Tibial nerve (tissue), 4 donors: ENCODE data around the gene SEMA5A. TPM values are rescaled to one million over a fixed set of nuclear protein-coding genes. Genes with fewer than 3 reads are reported as not detected.

Source experiments
- DNase-seq, 2 donors: peaks; one replicate each; pipeline ENCODE4 v3.0.0-alpha.2; 2019; ENCODE audit warnings: low spot score in 2 of 2
- H3K27ac ChIP-seq, 4 donors: fragments of 200-600 bp; sonication (generic) in 3 of 4; one replicate each; pipeline ENCODE4 v1.5.1; 2017 to 2019; ENCODE audit warnings: mild to moderate bottlenecking in 1 of 4
- H3K27me3 ChIP-seq, 2 donors: fragments of 200-600 bp; sonication (generic) in 1 of 2; one replicate each; pipeline versions ENCODE4 v1.5.1 to v1.6.0; 2017 to 2019
- H3K36me3 ChIP-seq, 3 donors: fragments of 200-600 bp; sonication (generic); one replicate each; pipeline ENCODE4 v1.5.1; 2018 to 2019
- H3K4me1 ChIP-seq, 4 donors: fragments of 200-600 bp; sonication (generic) in 3 of 4; one replicate each; pipeline ENCODE4 v1.5.1; 2017 to 2019
- H3K4me3 ChIP-seq, 4 donors: fragments of 200-600 bp; sonication (generic) in 3 of 4; one replicate each; pipeline ENCODE4 v1.5.1; 2017 to 2019; ENCODE audit warnings: mild to moderate bottlenecking in 1 of 4, moderate library complexity in 1 of 4
- H3K9me3 ChIP-seq, 4 donors: fragments of 200-600 bp; sonication (generic) in 3 of 4; one replicate each; pipeline ENCODE4 v1.5.1; 2017 to 2019
- EP300 ChIP-seq, 2 donors: sonication (generic); formaldehyde crosslinking; IDR thresholded peaks; one replicate each; pipeline ENCODE4 v1.6.1; 2017; ENCODE audit warnings: antibody characterized with exemption in 2 of 2, mild to moderate bottlenecking in 1 of 2
- POLR2A ChIP-seq, 2 donors: fragments of 450-650 bp; IDR thresholded peaks; one replicate each; pipeline ENCODE4 v1.6.1; 2017; ENCODE audit warnings: antibody characterized with exemption in 2 of 2, mild to moderate bottlenecking in 2 of 2, moderate library complexity in 2 of 2
- WGBS, 2 donors: methylation state at CpG; one replicate each; pipeline ENCODE4 v1.1.5; 2018; 5-methylcytosine and 5-hydroxymethylcytosine counted together
- total RNA-seq, 4 donors: library from RNA; depleted of rRNA; stranded (reverse); fragments of >200 nt; gene quantifications; one replicate each; pipeline ENCODE4 v1.1.0, GENCODE V29; 2016
- TF ChIP-seq, protein P1 (sequence below), 5 experiments: fragments of 200-600 bp in 3 of 5; fragments of 450-650 bp in 2 of 5; sonication (generic) in 3 of 5; IDR thresholded peaks; one replicate each; pipeline ENCODE4 v1.5.1; 2016 to 2019; ENCODE audit warnings: antibody characterized with exemption in 5 of 5, mild to moderate bottlenecking in 3 of 5, moderate library complexity in 2 of 5

Gene SEMA5A
- total RNA-seq, 4 donors from 2014 or later = 36.3 to 58.4 (median 52.6) TPM

GRCh38 chr5:9547122-9547947 is 1.5 kb upstream of the SEMA5A start:
- H3K9me3 ChIP-seq = no peaks in the 10 kb centered on the region
- H3K27ac ChIP-seq = peak overlapping the region; percentile 87 to 98 (median 90)
- DNase-seq = no peak
- TF ChIP-seq POLR2A (IDR thresholded peaks at IDR 0.05) (no peak), EP300 (IDR thresholded peaks at IDR 0.05) (no peak)
- TF ChIP-seq, protein P1, sequence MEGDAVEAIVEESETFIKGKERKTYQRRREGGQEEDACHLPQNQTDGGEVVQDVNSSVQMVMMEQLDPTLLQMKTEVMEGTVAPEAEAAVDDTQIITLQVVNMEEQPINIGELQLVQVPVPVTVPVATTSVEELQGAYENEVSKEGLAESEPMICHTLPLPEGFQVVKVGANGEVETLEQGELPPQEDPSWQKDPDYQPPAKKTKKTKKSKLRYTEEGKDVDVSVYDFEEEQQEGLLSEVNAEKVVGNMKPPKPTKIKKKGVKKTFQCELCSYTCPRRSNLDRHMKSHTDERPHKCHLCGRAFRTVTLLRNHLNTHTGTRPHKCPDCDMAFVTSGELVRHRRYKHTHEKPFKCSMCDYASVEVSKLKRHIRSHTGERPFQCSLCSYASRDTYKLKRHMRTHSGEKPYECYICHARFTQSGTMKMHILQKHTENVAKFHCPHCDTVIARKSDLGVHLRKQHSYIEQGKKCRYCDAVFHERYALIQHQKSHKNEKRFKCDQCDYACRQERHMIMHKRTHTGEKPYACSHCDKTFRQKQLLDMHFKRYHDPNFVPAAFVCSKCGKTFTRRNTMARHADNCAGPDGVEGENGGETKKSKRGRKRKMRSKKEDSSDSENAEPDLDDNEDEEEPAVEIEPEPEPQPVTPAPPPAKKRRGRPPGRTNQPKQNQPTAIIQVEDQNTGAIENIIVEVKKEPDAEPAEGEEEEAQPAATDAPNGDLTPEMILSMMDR (IDR thresholded peaks at IDR 0.05) = no peak
- H3K4me3 ChIP-seq = peak overlapping the region; percentile 55 to 74 (median 72)
- WGBS, 2 donors = 18 to 25% methylated on average over 18 of the region's 18 CpGs
- peaks cover 0 to 40% (median 0%) of the 10 kb centered on the region in 4 donors for H3K4me1 ChIP-seq
- peaks cover 0 to 34% (median 0%) of the 10 kb centered on the region in 3 donors for H3K36me3 ChIP-seq
- no peaks in the 10 kb centered on the region for H3K27me3 ChIP-seq

DNA sequence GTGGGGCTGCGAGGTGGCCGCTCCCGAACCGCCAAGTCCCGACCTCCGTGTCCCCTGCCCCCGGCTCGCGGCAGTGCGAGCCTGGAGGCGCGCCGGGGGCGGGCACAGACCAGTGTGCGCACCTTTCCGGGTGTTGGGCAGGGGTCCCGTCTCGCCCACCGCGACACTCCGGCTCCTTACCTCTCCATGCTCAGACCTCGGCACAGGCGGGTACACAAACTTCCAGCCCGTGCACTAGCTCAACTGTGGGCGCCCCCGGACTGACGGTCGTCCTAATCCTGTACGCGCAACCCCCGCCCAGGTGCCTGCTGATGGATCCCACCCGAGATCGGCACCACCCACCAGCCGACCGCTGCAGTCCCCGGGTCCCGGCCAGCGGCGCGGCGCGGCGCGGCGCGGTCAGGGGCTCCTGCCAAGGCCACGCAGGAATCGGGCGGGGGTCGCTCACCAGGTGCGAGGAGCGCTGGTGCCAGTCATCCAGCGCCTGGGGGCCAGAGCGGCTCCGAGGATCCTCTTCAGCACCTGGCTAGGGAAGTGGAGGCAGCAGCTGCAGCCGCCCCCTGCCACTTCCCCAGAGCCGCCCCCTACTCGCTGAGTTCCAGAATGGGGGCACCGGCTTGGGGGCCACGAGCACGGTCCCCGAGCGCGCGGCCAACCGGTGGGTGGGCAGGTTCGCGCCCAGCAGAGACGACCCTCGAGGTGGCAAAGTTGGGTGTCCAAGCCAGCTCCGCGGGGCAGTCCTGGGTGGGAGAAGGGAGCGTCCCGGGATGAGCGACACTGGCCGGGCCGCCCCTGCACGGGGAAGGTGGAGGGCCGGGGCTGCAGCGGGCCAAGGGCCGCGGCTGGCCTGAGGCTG is 511 bp downstream of the SEMA5A start:
- Histone ChIP-seq H3K9me3 (no peaks in the 10 kb centered on the region), H3K36me3 (peaks cover 0 to 15% (median 0%) of the 10 kb centered on the region in 3 donors), H3K27ac (peak overlapping the region; percentile 83 to 92 (median 88)), H3K4me1 (peaks cover 0 to 49% (median 2%) of the 10 kb centered on the region in 4 donors), H3K27me3 (no peaks in the 10 kb centered on the region), H3K4me3 (peak overlapping the region; percentile 55 to 88 (median 72))
- WGBS, 2 donors = 1 to 2% methylated on average over 23 to 56 of the region's 82 CpGs
- peak in 1 of 2 donors; percentile 19 for DNase-seq
- TF ChIP-seq EP300 (IDR thresholded peaks at IDR 0.05) (no peak), POLR2A (IDR thresholded peaks at IDR 0.05) (no peak)
- TF ChIP-seq, protein P1 (IDR thresholded peaks at IDR 0.05) = no peak

DNA sequence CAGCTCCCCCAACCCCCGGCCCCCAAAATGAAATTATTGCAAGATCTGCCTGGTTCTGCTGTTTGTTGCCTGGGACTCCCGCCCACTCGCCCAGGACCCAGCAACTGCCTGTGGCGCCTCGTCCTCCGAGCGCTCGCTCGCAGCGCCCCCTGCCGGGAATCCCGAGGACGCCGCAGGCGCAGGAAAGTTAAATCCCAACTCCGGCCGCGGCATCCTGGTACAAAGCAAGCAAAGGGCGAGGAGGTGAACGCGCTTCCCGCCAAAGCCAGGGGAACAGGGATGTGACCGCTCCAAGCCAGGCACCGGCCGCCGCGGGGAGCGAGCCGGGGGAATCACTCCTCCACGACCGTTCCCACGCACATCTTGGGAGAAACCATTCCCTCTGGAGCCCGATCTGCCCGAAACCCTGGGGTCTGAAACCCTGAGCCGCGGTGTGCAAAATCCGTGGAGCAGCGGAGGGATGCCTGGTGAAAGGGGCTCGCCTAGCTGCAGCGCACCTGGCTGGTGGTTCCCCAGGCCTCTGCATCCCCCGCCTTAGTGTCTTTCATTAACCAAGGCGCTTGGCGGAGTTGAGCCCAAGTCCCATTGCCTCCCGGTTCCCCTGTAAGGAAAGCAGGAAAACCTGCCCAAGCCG is 1.3 kb downstream of the SEMA5A start:
- Histone ChIP-seq H3K4me3 (peak overlapping the region; percentile 55 to 88 (median 72)), H3K4me1 (peaks cover 0 to 49% (median 2%) of the 10 kb centered on the region in 4 donors), H3K9me3 (no peaks in the 10 kb centered on the region), H3K27ac (peak overlapping the region; percentile 60 to 92 (median 86)), H3K27me3 (no peaks in the 10 kb centered on the region), H3K36me3 (peaks cover 0 to 10% (median 0%) of the 10 kb centered on the region in 3 donors)
- TF ChIP-seq POLR2A (IDR thresholded peaks at IDR 0.05) (peak in 1 of 2 donors; percentile 60), EP300 (IDR thresholded peaks at IDR 0.05) (peak in 1 of 2 donors; percentile 69)
- TF ChIP-seq, protein P1 (IDR thresholded peaks at IDR 0.05) = peak; percentile 71 to 95 (median 93)
- 0% methylated on average over 25 to 26 of the region's 45 CpGs for WGBS, 2 donors
- peak; percentile 67 to 76 for DNase-seq

DNA sequence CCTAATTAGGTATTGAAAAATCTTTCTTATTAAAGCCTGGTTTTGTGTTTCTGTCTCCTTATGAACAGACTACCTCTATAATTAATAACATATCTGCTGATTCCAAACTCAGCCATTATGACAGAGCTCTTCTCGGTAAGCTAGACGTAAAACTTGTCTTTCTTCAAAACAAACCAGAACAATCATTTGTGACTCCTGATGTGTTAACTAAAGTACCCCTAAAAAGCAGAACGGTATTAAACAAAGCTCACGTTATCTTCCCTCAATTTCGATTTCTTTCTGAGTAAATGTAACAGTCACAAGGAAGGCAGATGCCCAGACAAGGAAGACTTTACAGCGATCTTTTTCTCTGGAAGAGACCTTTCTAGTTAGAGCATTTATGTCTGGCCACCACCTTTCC is 1.8 kb downstream of the SEMA5A start:
- DNase-seq = no peak
- H3K36me3 ChIP-seq = peaks cover 0 to 5% (median 0%) of the 10 kb centered on the region in 3 donors
- H3K27me3 ChIP-seq = no peaks in the 10 kb centered on the region
- H3K4me3 ChIP-seq = peak overlapping the region; percentile 55 to 88 (median 72)
- peak overlapping the region; percentile 60 to 92 (median 80) for H3K27ac ChIP-seq
- peaks cover 0 to 49% (median 2%) of the 10 kb centered on the region in 4 donors for H3K4me1 ChIP-seq
- 8 to 11% methylated on average over 6 of the region's 6 CpGs for WGBS, 2 donors
- no peak for TF ChIP-seq POLR2A (IDR thresholded peaks at IDR 0.05)
- TF ChIP-seq, protein P1 (IDR thresholded peaks at IDR 0.05) = no peak
- no peak for TF ChIP-seq EP300 (IDR thresholded peaks at IDR 0.05)
- H3K9me3 ChIP-seq = no peaks in the 10 kb centered on the region
